H1 (cell line): ENCODE results near the gene GKN2. TPM values are rescaled to one million over a fixed set of nuclear protein-coding genes. Genes with fewer than 3 reads are reported as not detected.

Experiments used
- CHD1 ChIP-seq: IDR thresholded peaks from 2 replicates; pipeline ENCODE4 v1.6.1; 2012; ENCODE audit warnings: low read depth, low read length, improper control_type of control experiment
- CHD7 ChIP-seq: fragments of 300-600 bp; sonication (generic); IDR thresholded peaks from 2 replicates; pipeline ENCODE4 v1.7.1; 2012; ENCODE audit warnings: low read length, moderate library complexity, mild to moderate bottlenecking, inconsistent platforms; ENCODE audit not compliant: insufficient replicate concordance
- KDM1A ChIP-seq: fragments of 200-600, 300-600 bp; sonication (generic); IDR thresholded peaks from 2 replicates; pipeline ENCODE4 v1.7.1; 2016; ENCODE audit warnings: mild to moderate bottlenecking, low read length, borderline replicate concordance
- POLR2AphosphoS5 ChIP-seq: IDR thresholded peaks from 2 replicates; pipeline ENCODE4 v1.6.1; 2011; ENCODE audit warnings: low read depth, low read length
- RFX5 ChIP-seq: IDR thresholded peaks from 2 replicates; pipeline ENCODE4 v1.6.1; 2011; ENCODE audit warnings: low read depth, low read length, improper control_type of control experiment, borderline replicate concordance
- SP2 ChIP-seq: IDR thresholded peaks from 2 replicates; pipeline ENCODE4 v1.6.1; 2012; ENCODE audit warnings: mild to moderate bottlenecking, low read length, inconsistent platforms
- TAF1 ChIP-seq: IDR thresholded peaks from 2 replicates; pipeline ENCODE4 v1.6.1; 2011; ENCODE audit warnings: mild to moderate bottlenecking, low read depth, low read length
- TAF7 ChIP-seq: optimal IDR thresholded peaks from 2 replicates; pipeline ENCODE3; 2011; ENCODE audit warnings: low read depth, mild to moderate bottlenecking, inconsistent platforms, low read length, moderate library complexity, borderline replicate concordance
- YY1 ChIP-seq: IDR thresholded peaks from 2 replicates; pipeline ENCODE4 v1.6.1; 2011; ENCODE audit warnings: low read depth, mild to moderate bottlenecking, low read length
- polyA plus RNA-seq, 7 experiments: library from polyadenylated mRNA; depleted of rRNA in 3 of 7; stranded (reverse) in 5 of 7; unstranded in 2 of 7; fragments of >200 nt in 5 of 7; fragments of 200-250 nt in 2 of 7; gene quantifications; 1 replicate in 5 of 7; 2 replicates in 1 of 7; 4 replicates in 1 of 7; pipeline versions ENCODE4 v1.2.1 to v1.2.3, GENCODE V29; 2011 to 2013; ENCODE audit warnings: missing spikeins in 2 of 7, mixed read lengths in 2 of 7
- total RNA-seq: library from RNA; stranded (reverse); fragmentation: NEBNext Ultra II Directional; extraction: Animal tissue kit (Norgen Biotek cat#: 25700); gene quantifications from 2 replicates; pipeline ENCODE4 v1.2.1, GENCODE V29; 2021

GKN2 gene
- total and polyA plus RNA-seq, 2 of the 8 experiments (the other 6 are each of a cell fraction or from before 2014, with no cell fraction given): not detected

GRCh38 chr2:68959001-68959400, 6.3 kb upstream of the GKN2 start (continued):
- TF ChIP-seq CHD7 (no peak), TAF7 (no peak), CHD1 (no peak), TAF1 (no peak), KDM1A (no peak), RFX5 (no peak), SP2 (no peak), POLR2AphosphoS5 (no peak), YY1 (no peak)
